ENCODE measurements around the gene H19. TPM values are rescaled to one million over a fixed set of nuclear protein-coding genes. Genes with fewer than 3 reads are reported as not detected.

H19 gene
- total and polyA plus RNA-seq, 12 donors: 235 to 1,965 (median 408) TPM

DNA sequence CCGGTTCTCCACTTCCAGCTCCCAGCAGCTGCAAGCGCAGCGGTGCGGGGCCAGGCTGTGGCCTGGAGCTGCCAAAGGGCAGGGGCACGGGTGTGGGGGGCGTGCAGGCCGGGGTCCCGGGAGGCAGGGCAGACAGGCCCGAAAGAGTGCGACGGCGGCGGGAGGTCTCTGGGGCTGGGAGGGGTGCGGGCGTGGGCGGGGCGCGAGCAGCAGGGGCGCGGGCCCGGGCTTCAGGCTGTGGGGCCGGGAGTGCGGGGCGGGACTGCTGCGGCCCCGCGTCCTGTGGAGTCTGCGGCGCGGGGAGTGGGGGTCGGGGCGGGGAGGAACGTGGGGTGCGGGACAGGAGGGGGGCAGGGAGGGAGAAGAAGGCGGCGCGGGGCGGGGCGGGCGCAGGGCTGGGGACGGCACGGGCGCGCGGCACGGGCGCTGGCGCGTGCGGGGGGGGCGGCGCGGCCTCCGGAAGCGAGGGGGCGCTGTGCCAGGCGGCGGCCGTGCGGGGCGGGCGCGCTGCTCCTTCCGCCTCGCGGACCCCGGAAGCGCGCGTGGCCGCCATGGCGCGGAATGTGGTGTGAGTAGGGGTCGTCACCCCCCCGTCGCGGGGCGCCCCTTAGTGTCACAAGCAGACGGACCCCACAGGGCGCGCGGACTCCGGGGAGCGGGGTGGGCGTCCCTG, 50.7 kb downstream of the H19 start, which contains the start of gene MRPL23:
TSS of gene MRPL23 (plus strand) at position 521 of the 673 bp plus-strand sequence. CDS start at position 552, 31 bp downstream.
- ATAC-seq (peak; percentile 1 to 74 (median 48)), DNase-seq (peak in 1 of 2 donors; percentile 14)
- H3K27me3 ChIP-seq: no peaks in the 10 kb centered on the region
- 0% methylated on average over 6 of the region's 85 CpGs; no CpG with 5 or more reads in 1 of the 2 donors for WGBS, 2 donors
- no peak within 1 kb of the TSS for H3K4me3 ChIP-seq
- TF ChIP-seq, protein P1, sequence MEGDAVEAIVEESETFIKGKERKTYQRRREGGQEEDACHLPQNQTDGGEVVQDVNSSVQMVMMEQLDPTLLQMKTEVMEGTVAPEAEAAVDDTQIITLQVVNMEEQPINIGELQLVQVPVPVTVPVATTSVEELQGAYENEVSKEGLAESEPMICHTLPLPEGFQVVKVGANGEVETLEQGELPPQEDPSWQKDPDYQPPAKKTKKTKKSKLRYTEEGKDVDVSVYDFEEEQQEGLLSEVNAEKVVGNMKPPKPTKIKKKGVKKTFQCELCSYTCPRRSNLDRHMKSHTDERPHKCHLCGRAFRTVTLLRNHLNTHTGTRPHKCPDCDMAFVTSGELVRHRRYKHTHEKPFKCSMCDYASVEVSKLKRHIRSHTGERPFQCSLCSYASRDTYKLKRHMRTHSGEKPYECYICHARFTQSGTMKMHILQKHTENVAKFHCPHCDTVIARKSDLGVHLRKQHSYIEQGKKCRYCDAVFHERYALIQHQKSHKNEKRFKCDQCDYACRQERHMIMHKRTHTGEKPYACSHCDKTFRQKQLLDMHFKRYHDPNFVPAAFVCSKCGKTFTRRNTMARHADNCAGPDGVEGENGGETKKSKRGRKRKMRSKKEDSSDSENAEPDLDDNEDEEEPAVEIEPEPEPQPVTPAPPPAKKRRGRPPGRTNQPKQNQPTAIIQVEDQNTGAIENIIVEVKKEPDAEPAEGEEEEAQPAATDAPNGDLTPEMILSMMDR (IDR thresholded peaks at IDR 0.05): no peak
- H3K4me1 ChIP-seq: peaks cover 0 to 15% (median 4%) of the 10 kb centered on the region in 9 donors
- intact Hi-C loops (cut with DNase I): loop anchor here in 2 of 10 donors (10.0 kb wide), 1 partner anchor 52 kb away; the partner anchor contains the start of gene PRR33 (in 2 of the 2)
- H3K27ac ChIP-seq: no peak within 1 kb of the TSS
- H3K36me3 ChIP-seq: no peaks in the 10 kb centered on the region
- H3K9me3 ChIP-seq: no peaks in the 10 kb centered on the region

Other genes starting within 250 kb of the H19 start
- 1 to 10 TPM in 4 of 10 donors, under 1 TPM in 6; 0.18 to 2.4 (median 0.42) TPM for gene IFITM10, start 247.2 kb downstream of the H19 start, total RNA-seq
- gene IFITM10, start 247.2 kb downstream of the H19 start, polyA plus RNA-seq: under 1 TPM; 0.07 to 0.80 TPM
- gene CTSD, start 233.9 kb downstream of the H19 start, total RNA-seq: 1,000 to 10,000 TPM in 2 of 10 donors, 100 to 1,000 TPM in 8; 501 to 1,070 (median 786) TPM
- 100 to 1,000 TPM; 431 to 976 TPM for gene CTSD, start 233.9 kb downstream of the H19 start, polyA plus RNA-seq
- gene SYT8, start 162.9 kb downstream of the H19 start, total RNA-seq: not detected
- gene SYT8, start 162.9 kb downstream of the H19 start, polyA plus RNA-seq: not detected
- gene TNNI2, start 158.9 kb downstream of the H19 start, total RNA-seq: under 1 TPM in 3 of 10 donors, not detected in 7; 0.36 to 0.55 (median 0.46) TPM
- 1 to 10 TPM in 1 of 2 donors, under 1 TPM in 1; 0.71 to 1.2 TPM for gene TNNI2, start 158.9 kb downstream of the H19 start, polyA plus RNA-seq
- gene LSP1, start 144.8 kb downstream of the H19 start, total RNA-seq: 10 to 100 TPM; 16.0 to 57.2 (median 20.8) TPM
- gene LSP1, start 144.8 kb downstream of the H19 start, polyA plus RNA-seq: 10 to 100 TPM; 21.3 to 21.5 TPM
- gene PRR33, start 105.9 kb downstream of the H19 start, total RNA-seq: 1 to 10 TPM; 2.3 to 4.9 (median 3.5) TPM
- gene PRR33, start 105.9 kb downstream of the H19 start, polyA plus RNA-seq: 1 to 10 TPM in 1 of 2 donors, under 1 TPM in 1; 0.09 to 6.5 TPM
- gene TNNT3, start 78.1 kb downstream of the H19 start, total RNA-seq: 10 to 100 TPM; 12.5 to 49.9 (median 39.9) TPM
- 10 to 100 TPM; 45.7 to 48.5 TPM for gene TNNT3, start 78.1 kb downstream of the H19 start, polyA plus RNA-seq
- 10 to 100 TPM; 45.9 to 95.8 (median 74.2) TPM for gene MRPL23, start 50.5 kb downstream of the H19 start, total RNA-seq
- 100 to 1,000 TPM; 225 to 356 TPM for gene MRPL23, start 50.5 kb downstream of the H19 start, polyA plus RNA-seq
- gene IGF2, start 141.5 kb upstream of the H19 start, total RNA-seq: 100 to 1,000 TPM in 3 of 10 donors, 10 to 100 TPM in 7; 68.8 to 195 (median 81.6) TPM
- gene IGF2, start 141.5 kb upstream of the H19 start, polyA plus RNA-seq: 10 to 100 TPM; 36.0 to 85.9 TPM
- gene INS, start 163.4 kb upstream of the H19 start, total RNA-seq: 1 to 10 TPM in 1 of 10 donors, under 1 TPM in 1, not detected in 8; 0.76 to 1.0 TPM
- 1 to 10 TPM in 1 of 2 donors, not detected in 1; 3.3 TPM for gene INS, start 163.4 kb upstream of the H19 start, polyA plus RNA-seq
- gene TH, start 174.0 kb upstream of the H19 start, total RNA-seq: not detected
- under 1 TPM; 0.14 to 0.15 TPM for gene TH, start 174.0 kb upstream of the H19 start, polyA plus RNA-seq

Data from heart right ventricle (tissue), 16 donors.